GM19043 (cell line): ENCODE measurements around the gene NDUFS2.

Experiments used
- ATAC-seq: cut with Tn5 transposase; IDR thresholded peaks from one replicate; pipeline ENCODE4 v1.9.1; 2021; ENCODE audit warnings: low read depth; ENCODE audit not compliant: unreplicated experiment

The NDUFS2 gene

GRCh38 chr1:161192476-161193465 is 9.4 kb upstream of the NDUFS2 start:
- peak; percentile 78 for ATAC-seq

GRCh38 chr1:161193561-161194235 is 8.5 kb upstream of the NDUFS2 start:
- ATAC-seq: no peak

- no peak for ATAC-seq
These were observed 7.0 kb upstream of the NDUFS2 start for GRCh38 chr1:161195171-161195570.

- ATAC-seq: no peak
These were observed 6.1 kb upstream of the NDUFS2 start for GRCh38 chr1:161196111-161196510.

- ATAC-seq: no peak
These were observed 5.4 kb upstream of the NDUFS2 start for GRCh38 chr1:161196521-161197451.

- no peak for ATAC-seq
These were observed 4.5 kb upstream of the NDUFS2 start for GRCh38 chr1:161197560-161198193.

- ATAC-seq: no peak
These were observed 3.8 kb upstream of the NDUFS2 start for GRCh38 chr1:161198194-161198896.

- no peak for ATAC-seq
These were observed 3.2 kb upstream of the NDUFS2 start, which contains the start of gene ADAMTS4 for GRCh38 chr1:161198897-161199431. Gene ADAMTS4, minus strand, starts transcription at chr1:161199054. Its CDS starts 427 bp downstream, at chr1:161198627.

GRCh38 chr1:161199506-161200139 is 2.5 kb upstream of the NDUFS2 start:
- ATAC-seq: no peak

GRCh38 chr1:161200421-161200991 is 1.7 kb upstream of the NDUFS2 start:
- no peak for ATAC-seq

GRCh38 chr1:161200992-161201835 is 953 bp upstream of the NDUFS2 start:
- ATAC-seq: no peak

GRCh38 chr1:161206411-161207140 is 4.4 kb downstream of the NDUFS2 start:
- ATAC-seq: no peak

GRCh38 chr1:161207173-161207572 is 5.0 kb downstream of the NDUFS2 start:
- ATAC-seq: no peak

GRCh38 chr1:161209790-161210409 is 7.7 kb downstream of the NDUFS2 start:
- no peak for ATAC-seq

- ATAC-seq: no peak
These were observed 12.2 kb downstream of the NDUFS2 start for GRCh38 chr1:161214369-161214768.

GRCh38 chr1:161215076-161215475 is 12.9 kb downstream of the NDUFS2 start, which contains the start of gene FCER1G:
Gene FCER1G, plus strand, starts transcription at chr1:161215295. Its CDS starts 27 bp downstream, at chr1:161215322.
- ATAC-seq: no peak
